Mesothelial cell of epicardium (in vitro differentiated cells): ENCODE data around the gene RAG2. TPM values are rescaled to one million over a fixed set of nuclear protein-coding genes. Genes with fewer than 3 reads are reported as not detected.

Experiments used
- DNase-seq, 2 experiments: peaks; one replicate each; pipeline ENCODE4 v3.0.0; 2021; ENCODE audit warnings: low spot score in 2 of 2; ENCODE audit not compliant: unreplicated experiment in 2 of 2
- H3K27ac Mint-ChIP-seq: 2 replicates; pipeline ENCODE4 v1.8.0; 2021; ENCODE audit warnings: mixed read lengths
- H3K27me3 Mint-ChIP-seq: 2 replicates; pipeline ENCODE4 v1.8.0; 2021; ENCODE audit warnings: low read depth, mixed read lengths
- H3K36me3 Mint-ChIP-seq: 2 replicates; pipeline ENCODE4 v1.8.0; 2021; ENCODE audit warnings: mixed read lengths
- H3K4me1 Mint-ChIP-seq: 2 replicates; pipeline ENCODE4 v1.8.0; 2021; ENCODE audit warnings: mixed read lengths
- H3K4me3 Mint-ChIP-seq: 2 replicates; pipeline ENCODE4 v1.8.0; 2021; ENCODE audit warnings: mild to moderate bottlenecking, moderate library complexity, mixed read lengths
- H3K9me3 Mint-ChIP-seq: 2 replicates; pipeline ENCODE4 v1.8.0; 2021; ENCODE audit warnings: mixed read lengths
- total RNA-seq: library from RNA; stranded (reverse); gene quantifications from 3 replicates; pipeline ENCODE4 v1.2.1, GENCODE V29; 2021
- TF ChIP-seq, protein P1 (sequence below): fragments of 200-600 bp; sonication (generic); IDR thresholded peaks from one replicate; pipeline ENCODE4 v1.5.0; 2021; ENCODE audit warnings: antibody characterized with exemption; ENCODE audit not compliant: unreplicated experiment

RAG2 gene
- total RNA-seq, 1 donor from 2014 or later: not detected

DNA sequence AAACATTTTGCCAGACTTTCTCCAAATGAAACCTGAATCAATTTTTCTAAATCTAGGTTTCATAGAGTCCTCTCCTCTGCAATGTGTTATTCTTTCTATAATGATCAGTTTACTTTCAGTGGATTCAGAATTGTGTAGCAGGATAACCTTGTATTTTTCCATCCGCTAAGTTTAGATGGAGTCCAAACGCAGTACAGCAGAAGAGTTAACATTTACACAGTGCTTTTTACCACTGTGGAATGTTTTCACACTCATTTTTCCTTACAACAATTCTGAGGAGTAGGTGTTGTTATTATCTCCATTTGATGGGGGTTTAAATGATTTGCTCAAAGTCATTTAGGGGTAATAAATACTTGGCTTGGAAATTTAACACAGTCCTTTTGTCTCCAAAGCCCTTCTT is 20.7 kb downstream of the RAG2 start:
- H3K9me3 Mint-ChIP-seq: peaks cover 14% of the 10 kb centered on the region
- peaks cover 15% of the 10 kb centered on the region for H3K4me1 Mint-ChIP-seq
- no peak for DNase-seq
- H3K36me3 Mint-ChIP-seq: no peaks in the 10 kb centered on the region
- TF ChIP-seq, protein P1, sequence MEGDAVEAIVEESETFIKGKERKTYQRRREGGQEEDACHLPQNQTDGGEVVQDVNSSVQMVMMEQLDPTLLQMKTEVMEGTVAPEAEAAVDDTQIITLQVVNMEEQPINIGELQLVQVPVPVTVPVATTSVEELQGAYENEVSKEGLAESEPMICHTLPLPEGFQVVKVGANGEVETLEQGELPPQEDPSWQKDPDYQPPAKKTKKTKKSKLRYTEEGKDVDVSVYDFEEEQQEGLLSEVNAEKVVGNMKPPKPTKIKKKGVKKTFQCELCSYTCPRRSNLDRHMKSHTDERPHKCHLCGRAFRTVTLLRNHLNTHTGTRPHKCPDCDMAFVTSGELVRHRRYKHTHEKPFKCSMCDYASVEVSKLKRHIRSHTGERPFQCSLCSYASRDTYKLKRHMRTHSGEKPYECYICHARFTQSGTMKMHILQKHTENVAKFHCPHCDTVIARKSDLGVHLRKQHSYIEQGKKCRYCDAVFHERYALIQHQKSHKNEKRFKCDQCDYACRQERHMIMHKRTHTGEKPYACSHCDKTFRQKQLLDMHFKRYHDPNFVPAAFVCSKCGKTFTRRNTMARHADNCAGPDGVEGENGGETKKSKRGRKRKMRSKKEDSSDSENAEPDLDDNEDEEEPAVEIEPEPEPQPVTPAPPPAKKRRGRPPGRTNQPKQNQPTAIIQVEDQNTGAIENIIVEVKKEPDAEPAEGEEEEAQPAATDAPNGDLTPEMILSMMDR: no peak
- H3K4me3 Mint-ChIP-seq: no peak overlapping the region
- H3K27me3 Mint-ChIP-seq: peaks cover 12% of the 10 kb centered on the region
- no peak overlapping the region for H3K27ac Mint-ChIP-seq

DNA sequence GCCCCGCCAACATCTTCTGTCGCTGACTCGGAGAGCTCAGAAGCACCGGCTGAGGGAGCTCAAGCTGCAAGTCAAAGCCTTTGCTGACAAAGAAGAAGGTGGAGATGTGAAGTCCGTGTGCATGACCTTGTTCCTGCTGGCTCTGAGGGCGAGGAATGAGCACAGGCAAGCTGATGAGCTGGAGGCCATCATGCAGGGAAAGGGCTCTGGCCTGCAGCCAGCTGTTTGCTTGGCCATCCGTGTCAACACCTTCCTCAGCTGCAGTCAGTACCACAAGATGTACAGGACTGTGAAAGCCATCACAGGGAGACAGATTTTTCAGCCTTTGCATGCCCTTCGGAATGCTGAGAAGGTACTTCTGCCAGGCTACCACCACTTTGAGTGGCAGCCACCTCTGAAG is 23.6 kb downstream of the RAG2 start:
- no peaks in the 10 kb centered on the region for H3K9me3 Mint-ChIP-seq

DNA sequence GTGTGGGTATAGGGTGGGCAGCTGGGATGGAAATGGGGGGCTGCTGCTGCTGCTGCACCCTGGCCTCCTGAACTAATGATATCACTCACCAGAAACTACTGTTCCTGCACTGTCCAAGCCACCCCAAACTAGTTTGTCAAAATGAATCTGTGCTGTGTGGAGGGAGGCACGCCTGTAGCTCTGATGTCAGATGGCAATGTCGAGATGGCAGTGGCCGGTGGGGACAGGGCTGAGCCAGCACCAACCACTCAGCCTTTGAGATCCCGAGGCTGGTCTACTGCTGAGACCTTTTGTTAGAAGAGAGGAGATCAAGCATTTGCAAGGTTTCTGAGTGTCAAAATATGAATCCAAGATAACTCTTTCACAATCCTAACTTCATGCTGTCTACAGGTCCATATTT is 28.9 kb downstream of the RAG2 start:
- Mint-ChIP-seq H3K4me1 (peaks cover 8% of the 10 kb centered on the region), H3K4me3 (no peak overlapping the region), H3K27ac (no peak overlapping the region), H3K27me3 (peaks cover 46% of the 10 kb centered on the region), H3K9me3 (no peaks in the 10 kb centered on the region), H3K36me3 (no peaks in the 10 kb centered on the region)
- DNase-seq: no peak
- TF ChIP-seq, protein P1: no peak

More for the DNA sequence above, 23.6 kb downstream of the RAG2 start:
- Mint-ChIP-seq H3K36me3 (no peaks in the 10 kb centered on the region), H3K27ac (no peak overlapping the region), H3K27me3 (peaks cover 27% of the 10 kb centered on the region), H3K4me1 (peaks cover 15% of the 10 kb centered on the region), H3K4me3 (no peak overlapping the region)
- TF ChIP-seq, protein P1: no peak
- no peak for DNase-seq

DNA sequence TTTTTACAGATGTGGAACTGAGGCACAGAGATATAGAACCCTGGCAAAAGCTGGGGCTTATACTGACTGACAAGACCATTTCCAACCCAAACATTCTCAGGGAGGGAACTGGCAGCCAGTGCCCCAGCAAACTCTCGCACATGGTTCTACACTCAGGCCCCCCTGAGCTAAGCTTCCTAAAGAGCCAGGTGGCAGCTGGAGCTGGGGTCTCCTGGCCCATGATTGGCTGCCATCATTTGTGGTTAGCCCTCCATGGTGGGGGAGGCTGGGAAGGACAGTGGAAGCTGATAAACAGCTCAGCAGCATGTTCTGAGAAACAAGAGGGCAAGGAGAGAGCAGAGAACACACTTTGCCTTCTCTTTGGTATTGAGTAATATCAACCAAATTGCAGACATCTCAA is 30.3 kb downstream of the RAG2 start, which contains the start of gene RAG1:
Gene RAG1 (plus strand): TSS at position 314 of the 400 bp plus-strand sequence. CDS start 5,298 bp downstream, outside the sequence.
- Mint-ChIP-seq H3K36me3 (no peaks in the 10 kb centered on the region), H3K9me3 (no peaks in the 10 kb centered on the region)
- TF ChIP-seq, protein P1: no peak

DNA sequence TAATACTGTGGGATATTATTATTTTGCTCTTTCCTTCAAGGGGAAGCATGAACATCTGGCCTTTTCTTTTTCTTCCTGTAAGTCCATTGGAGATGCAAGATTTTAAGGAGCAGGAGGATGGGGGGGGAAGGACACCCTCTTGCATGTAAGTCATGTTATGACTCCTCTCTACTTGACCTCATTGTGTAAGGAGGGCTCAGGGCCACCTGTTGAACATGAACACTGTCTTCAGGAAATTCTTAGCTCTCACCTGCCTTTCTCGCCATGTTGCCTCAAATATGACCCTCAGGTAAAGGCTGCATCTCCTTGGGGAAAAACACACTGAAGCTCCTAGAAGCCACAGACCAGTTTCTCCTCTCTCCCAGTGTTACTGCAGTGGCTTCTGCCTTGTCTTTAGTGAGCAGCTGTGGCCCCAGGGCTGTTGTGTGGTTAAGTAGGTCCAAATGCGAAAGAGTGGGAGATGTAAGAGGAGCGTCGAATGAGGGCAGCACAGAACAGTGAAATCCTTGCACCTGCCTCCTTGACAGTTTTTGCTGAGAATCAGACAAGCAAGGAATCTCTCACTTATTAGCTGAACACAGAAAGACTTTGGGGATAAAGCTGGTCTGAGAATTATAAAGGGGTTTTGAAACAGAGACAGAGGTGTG is 31.5 kb downstream of the RAG2 start:
- no peaks in the 10 kb centered on the region for H3K36me3 Mint-ChIP-seq
- TF ChIP-seq, protein P1: no peak
- peaks cover 34% of the 10 kb centered on the region for H3K27me3 Mint-ChIP-seq
- H3K27ac Mint-ChIP-seq: no peak overlapping the region
- H3K9me3 Mint-ChIP-seq: no peaks in the 10 kb centered on the region
- DNase-seq: no peak
- no peak overlapping the region for H3K4me3 Mint-ChIP-seq
- peaks cover 8% of the 10 kb centered on the region for H3K4me1 Mint-ChIP-seq

More for the DNA sequence above, 30.3 kb downstream of the RAG2 start, which contains the start of gene RAG1:
- Mint-ChIP-seq H3K4me3 (no peak within 1 kb of the TSS), H3K4me1 (peaks cover 8% of the 10 kb centered on the region), H3K27me3 (peaks cover 44% of the 10 kb centered on the region), H3K27ac (no peak within 1 kb of the TSS)
- DNase-seq: no peak
